ENCODE measurements around the gene GNPTAB. TPM values are rescaled to one million over a fixed set of nuclear protein-coding genes. Genes with fewer than 3 reads are reported as not detected.
"Not testable (repeated sequence)": the region's sequence is repeated elsewhere in the genome, so short reads cannot be mapped to it uniquely, and the experiment has no call there.

GNPTAB gene
- total RNA-seq, 4 donors from 2014 or later: 18.0 to 36.3 (median 32.5) TPM

- H3K4me3 ChIP-seq: no peak overlapping the region
- no peak for TF ChIP-seq EP300 (IDR thresholded peaks at IDR 0.05)
- TF ChIP-seq, protein P1, sequence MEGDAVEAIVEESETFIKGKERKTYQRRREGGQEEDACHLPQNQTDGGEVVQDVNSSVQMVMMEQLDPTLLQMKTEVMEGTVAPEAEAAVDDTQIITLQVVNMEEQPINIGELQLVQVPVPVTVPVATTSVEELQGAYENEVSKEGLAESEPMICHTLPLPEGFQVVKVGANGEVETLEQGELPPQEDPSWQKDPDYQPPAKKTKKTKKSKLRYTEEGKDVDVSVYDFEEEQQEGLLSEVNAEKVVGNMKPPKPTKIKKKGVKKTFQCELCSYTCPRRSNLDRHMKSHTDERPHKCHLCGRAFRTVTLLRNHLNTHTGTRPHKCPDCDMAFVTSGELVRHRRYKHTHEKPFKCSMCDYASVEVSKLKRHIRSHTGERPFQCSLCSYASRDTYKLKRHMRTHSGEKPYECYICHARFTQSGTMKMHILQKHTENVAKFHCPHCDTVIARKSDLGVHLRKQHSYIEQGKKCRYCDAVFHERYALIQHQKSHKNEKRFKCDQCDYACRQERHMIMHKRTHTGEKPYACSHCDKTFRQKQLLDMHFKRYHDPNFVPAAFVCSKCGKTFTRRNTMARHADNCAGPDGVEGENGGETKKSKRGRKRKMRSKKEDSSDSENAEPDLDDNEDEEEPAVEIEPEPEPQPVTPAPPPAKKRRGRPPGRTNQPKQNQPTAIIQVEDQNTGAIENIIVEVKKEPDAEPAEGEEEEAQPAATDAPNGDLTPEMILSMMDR (IDR thresholded peaks at IDR 0.05): no peak
- no peak for TF ChIP-seq POLR2A (IDR thresholded peaks at IDR 0.05)
- H3K9me3 ChIP-seq: peaks cover 0 to 4% (median 0%) of the 10 kb centered on the region in 4 donors
- no peak overlapping the region for H3K27ac ChIP-seq
- 86 to 91% methylated on average over 2 of the region's 2 CpGs for WGBS, 2 donors
- no peaks in the 10 kb centered on the region for H3K36me3 ChIP-seq
- H3K4me1 ChIP-seq: peaks cover 0 to 9% (median 2%) of the 10 kb centered on the region in 4 donors
- no peaks in the 10 kb centered on the region for H3K27me3 ChIP-seq
- no peak for DNase-seq (ENCODE audit: low spot score in 2 of 2)
Observed at GRCh38 chr12:101862245-101862644, 31.5 kb upstream of the GNPTAB start.

- peaks cover 0 to 11% (median 5%) of the 10 kb centered on the region in 4 donors for H3K4me1 ChIP-seq
- not testable (repeated sequence) for H3K9me3 ChIP-seq; H3K27ac ChIP-seq; H3K27me3 ChIP-seq; H3K36me3 ChIP-seq; DNase-seq (ENCODE audit: low spot score in 2 of 2); H3K4me3 ChIP-seq
- WGBS, 2 donors: 97 to 100% methylated on average over 2 of the region's 2 CpGs
Observed at GRCh38 chr12:101861688-101862087, 30.9 kb upstream of the GNPTAB start.

GRCh38 chr12:101859664-101860607 lies 29.2 kb upstream of the GNPTAB start:
- TF ChIP-seq, protein P1 (IDR thresholded peaks at IDR 0.05): no peak
- TF ChIP-seq EP300 (IDR thresholded peaks at IDR 0.05) (no peak), POLR2A (IDR thresholded peaks at IDR 0.05) (no peak)
- peaks cover 0 to 18% (median 7%) of the 10 kb centered on the region in 4 donors for H3K4me1 ChIP-seq
- H3K27me3 ChIP-seq: no peaks in the 10 kb centered on the region
- no peaks in the 10 kb centered on the region for H3K36me3 ChIP-seq
- no peaks in the 10 kb centered on the region for H3K9me3 ChIP-seq
- DNase-seq (ENCODE audit: low spot score in 2 of 2): no peak
- H3K27ac ChIP-seq: no peak overlapping the region
- H3K4me3 ChIP-seq: no peak overlapping the region

- WGBS, 2 donors: 93 to 96% methylated on average over 3 of the region's 3 CpGs
Observed at GRCh38 chr12:101858361-101858760, 27.6 kb upstream of the GNPTAB start.

DNA sequence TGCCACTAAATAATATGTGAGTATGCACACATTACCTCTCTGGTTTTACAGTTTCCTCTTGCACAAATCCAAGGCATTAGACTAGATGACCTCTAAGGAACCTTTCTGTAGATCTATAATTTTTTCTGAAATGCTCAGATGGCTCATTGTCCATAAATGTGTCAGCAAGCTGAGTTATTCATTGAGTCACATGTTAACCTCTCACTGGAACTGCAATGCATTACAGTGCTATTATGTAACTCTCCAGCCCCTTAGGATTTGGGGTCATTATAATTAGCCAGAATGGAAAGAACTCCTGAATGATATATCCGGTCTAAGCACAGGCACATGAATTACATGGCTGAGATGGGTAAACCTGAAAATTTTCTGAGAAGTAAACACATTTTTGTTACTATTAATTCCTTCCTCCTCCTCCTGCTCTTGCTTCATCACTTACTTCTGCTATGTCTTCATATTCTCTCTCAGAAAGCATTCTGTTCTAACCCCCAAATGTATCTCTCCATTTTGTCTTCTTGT lies 26.3 kb upstream of the GNPTAB start:
- Histone ChIP-seq H3K4me1 (peaks cover 0 to 18% (median 7%) of the 10 kb centered on the region in 4 donors), H3K36me3 (no peaks in the 10 kb centered on the region), H3K4me3 (no peak overlapping the region), H3K27me3 (no peaks in the 10 kb centered on the region), H3K27ac (peak overlapping the region in 1 of 4 donors; percentile 19), H3K9me3 (no peaks in the 10 kb centered on the region)
- TF ChIP-seq POLR2A (IDR thresholded peaks at IDR 0.05): no peak
- peak in 1 of 2 donors; percentile 63 for TF ChIP-seq EP300 (IDR thresholded peaks at IDR 0.05)
- DNase-seq (ENCODE audit: low spot score in 2 of 2): peak in 1 of 2 donors; percentile 36
- 7 to 18% methylated on average over 1 of the region's 1 CpG for WGBS, 2 donors

More at GRCh38 chr12:101858361-101858760, 27.6 kb upstream of the GNPTAB start:
- H3K27ac ChIP-seq: no peak overlapping the region
- H3K9me3 ChIP-seq: no peaks in the 10 kb centered on the region
- no peaks in the 10 kb centered on the region for H3K36me3 ChIP-seq
- H3K4me3 ChIP-seq: no peak overlapping the region
- no peak for DNase-seq (ENCODE audit: low spot score in 2 of 2)
- H3K4me1 ChIP-seq: peaks cover 0 to 18% (median 7%) of the 10 kb centered on the region in 4 donors
- no peaks in the 10 kb centered on the region for H3K27me3 ChIP-seq
- no peak for TF ChIP-seq EP300 (IDR thresholded peaks at IDR 0.05)
- no peak for TF ChIP-seq POLR2A (IDR thresholded peaks at IDR 0.05)
- TF ChIP-seq, protein P1 (IDR thresholded peaks at IDR 0.05): no peak

- H3K36me3 ChIP-seq; H3K27me3 ChIP-seq; H3K4me3 ChIP-seq; H3K9me3 ChIP-seq; DNase-seq (ENCODE audit: low spot score in 2 of 2): not testable (repeated sequence)
- H3K27ac ChIP-seq: peak overlapping the region in 1 of 4 donors; percentile 19
- H3K4me1 ChIP-seq: peaks cover 0 to 18% (median 7%) of the 10 kb centered on the region in 4 donors
- 84 to 90% methylated on average over 5 of the region's 5 CpGs for WGBS, 2 donors
Observed at GRCh38 chr12:101856614-101857013, 25.9 kb upstream of the GNPTAB start.

All from tibial nerve (tissue), 4 donors.